AG04450 (cell line): ENCODE measurements around the gene ZNF638. TPM values are rescaled to one million over a fixed set of nuclear protein-coding genes. Genes with fewer than 3 reads are reported as not detected.

Source experiments
- CTCF ChIA-PET: fragments of 300-600, 350-600 bp; formaldehyde crosslinking; extraction: SDS; loops from one replicate; lab custom pipeline; 2022; ENCODE audit warnings: antibody characterized with exemption, inconsistent platforms; lab: Charles Lee
- POLR2A ChIA-PET: fragments of 350-600 bp; formaldehyde crosslinking; extraction: SDS; loops from one replicate; lab custom pipeline; 2021; ENCODE audit warnings: antibody characterized with exemption, inconsistent platforms; lab: Yijun Ruan, JAX
- DNase-seq: peaks from one replicate; pipeline ENCODE4 v3.0.0-alpha.2; 2011; ENCODE audit warnings: low read depth, low spot score
- H3K27ac ChIP-seq: one replicate; pipeline ENCODE4 v1.5.1; 2012; ENCODE audit warnings: low read depth, low read length, control low read depth
- H3K27me3 ChIP-seq: one replicate; pipeline ENCODE4 v1.6.0; 2012; ENCODE audit warnings: low read length; ENCODE audit not compliant: control insufficient read depth, insufficient read depth
- H3K4me3 ChIP-seq: 2 replicates; pipeline ENCODE4 v1.5.1; 2011; ENCODE audit warnings: mild to moderate bottlenecking, low read depth, low read length, control low read depth
- H3K9me3 ChIP-seq: 2 replicates; pipeline ENCODE4 v1.5.1; 2012; ENCODE audit warnings: low read length; ENCODE audit not compliant: control insufficient read depth, insufficient read depth
- polyA plus RNA-seq: library from polyadenylated mRNA; depleted of rRNA; stranded (reverse); fragments of >200 nt; gene quantifications from 2 replicates; pipeline ENCODE4 v1.2.3, GENCODE V29; 2011
- TF ChIP-seq, protein P1 (sequence below): IDR thresholded peaks from 2 replicates; pipeline ENCODE4 v1.5.1; 2011; ENCODE audit warnings: low read depth, low read length, control low read depth, inconsistent platforms

Gene ZNF638
- polyA plus RNA-seq, 1 experiment, result 105 TPM

DNA sequence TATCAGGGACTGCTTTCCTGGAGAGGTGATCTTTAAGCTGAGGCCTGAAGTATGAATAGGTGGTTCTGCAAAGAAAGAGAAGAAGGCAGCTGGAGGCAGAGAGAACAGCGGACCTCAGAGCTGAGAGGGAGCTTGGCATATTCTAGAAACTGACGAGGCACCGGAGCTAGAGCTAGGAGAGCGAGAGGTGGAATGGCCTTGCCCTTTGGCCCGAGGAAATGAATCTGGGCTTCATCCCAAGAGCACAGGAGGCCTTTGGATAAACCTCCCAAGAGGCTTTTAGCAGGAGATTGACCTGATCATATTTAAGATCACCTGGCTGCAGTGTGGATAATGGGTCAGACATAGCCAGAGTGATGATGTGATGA, 129.7 kb downstream of the ZNF638 start:
- TF ChIP-seq, protein P1, sequence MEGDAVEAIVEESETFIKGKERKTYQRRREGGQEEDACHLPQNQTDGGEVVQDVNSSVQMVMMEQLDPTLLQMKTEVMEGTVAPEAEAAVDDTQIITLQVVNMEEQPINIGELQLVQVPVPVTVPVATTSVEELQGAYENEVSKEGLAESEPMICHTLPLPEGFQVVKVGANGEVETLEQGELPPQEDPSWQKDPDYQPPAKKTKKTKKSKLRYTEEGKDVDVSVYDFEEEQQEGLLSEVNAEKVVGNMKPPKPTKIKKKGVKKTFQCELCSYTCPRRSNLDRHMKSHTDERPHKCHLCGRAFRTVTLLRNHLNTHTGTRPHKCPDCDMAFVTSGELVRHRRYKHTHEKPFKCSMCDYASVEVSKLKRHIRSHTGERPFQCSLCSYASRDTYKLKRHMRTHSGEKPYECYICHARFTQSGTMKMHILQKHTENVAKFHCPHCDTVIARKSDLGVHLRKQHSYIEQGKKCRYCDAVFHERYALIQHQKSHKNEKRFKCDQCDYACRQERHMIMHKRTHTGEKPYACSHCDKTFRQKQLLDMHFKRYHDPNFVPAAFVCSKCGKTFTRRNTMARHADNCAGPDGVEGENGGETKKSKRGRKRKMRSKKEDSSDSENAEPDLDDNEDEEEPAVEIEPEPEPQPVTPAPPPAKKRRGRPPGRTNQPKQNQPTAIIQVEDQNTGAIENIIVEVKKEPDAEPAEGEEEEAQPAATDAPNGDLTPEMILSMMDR, result no peak
- no peak overlapping the region for H3K4me3 ChIP-seq
- ChIA-PET POLR2A (interaction anchor here (0.6 to 1.1 kb wide), 2 partner anchors 19 to 186 kb away, joined by 3 to 4 read pairs; no protein-coding TSS in a partner anchor), CTCF (interaction anchor here (0.5 to 5.0 kb wide), 18 partner anchors 9 to 424 kb away, joined by 3 to 58 read pairs (median 5); partner anchors contain the start of genes DYSF and ZNF638)
- H3K9me3 ChIP-seq, result peaks cover 16% of the 10 kb centered on the region
- no peak overlapping the region for H3K27ac ChIP-seq
- peaks cover 39% of the 10 kb centered on the region for H3K27me3 ChIP-seq
- no peak for DNase-seq

GRCh38 chr2:71462056-71462605, 130.5 kb downstream of the ZNF638 start:
- POLR2A ChIA-PET, result no interaction called here
- CTCF ChIA-PET, result interaction anchor here (0.6 to 5.0 kb wide), 7 partner anchors 10 to 163 kb away, joined by 3 to 58 read pairs (median 5); partner anchors contain the start of genes DYSF and ZNF638
- TF ChIP-seq, protein P1, result no peak

DNA sequence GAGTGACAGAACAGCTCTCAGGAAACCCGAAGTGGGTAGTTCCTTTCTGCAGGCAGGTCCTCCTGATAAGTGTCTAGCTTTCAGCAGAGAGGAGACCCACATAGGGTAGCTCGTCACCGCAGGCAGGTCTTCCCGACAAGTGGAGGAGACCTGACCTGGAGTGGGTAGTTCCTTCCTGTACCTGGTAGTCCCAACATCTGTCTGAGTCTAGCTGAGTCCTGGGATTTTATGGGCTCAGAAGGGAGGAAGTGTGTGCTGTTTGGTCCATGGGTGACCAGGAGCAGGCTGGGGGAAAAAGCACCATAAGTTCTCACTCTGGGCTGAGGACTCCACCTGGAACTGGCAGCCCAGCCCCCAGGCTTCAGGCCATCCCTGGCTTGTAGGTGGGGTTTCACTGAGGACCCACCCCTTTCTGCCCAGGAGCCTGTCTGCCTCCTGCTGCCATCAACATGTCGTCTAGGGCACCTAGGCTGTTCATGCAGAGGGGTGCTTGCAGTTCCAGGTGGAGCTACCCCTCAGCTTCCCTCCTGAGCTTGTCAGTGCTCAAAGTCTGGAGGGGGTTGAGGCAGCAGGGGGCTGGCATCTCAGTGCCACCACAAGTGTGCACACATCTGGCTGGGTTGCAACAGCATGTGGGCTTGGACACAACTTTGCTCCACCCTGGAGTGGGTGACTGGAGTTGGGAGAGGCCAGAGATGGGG, 131.2 kb downstream of the ZNF638 start:
- ChIA-PET CTCF (interaction anchor here (1.0 to 5.0 kb wide), 3 partner anchors 35 to 131 kb away, joined by 3 to 58 read pairs (median 5); partner anchors contain the start of gene ZNF638), POLR2A (interaction anchor here (1.2 kb wide), 1 partner anchor 48 kb away, joined by 3 read pairs; no protein-coding TSS in a partner anchor)
- no peak for DNase-seq
- no peak overlapping the region for H3K4me3 ChIP-seq
- peaks cover 16% of the 10 kb centered on the region for H3K9me3 ChIP-seq
- TF ChIP-seq, protein P1, result no peak
- H3K27ac ChIP-seq, result no peak overlapping the region
- H3K27me3 ChIP-seq, result peaks cover 51% of the 10 kb centered on the region

More at GRCh38 chr2:71462056-71462605, 130.5 kb downstream of the ZNF638 start:
- Histone ChIP-seq H3K9me3 (peaks cover 16% of the 10 kb centered on the region), H3K27me3 (peaks cover 45% of the 10 kb centered on the region), H3K4me3 (no peak overlapping the region), H3K27ac (no peak overlapping the region)
- no peak for DNase-seq

DNA sequence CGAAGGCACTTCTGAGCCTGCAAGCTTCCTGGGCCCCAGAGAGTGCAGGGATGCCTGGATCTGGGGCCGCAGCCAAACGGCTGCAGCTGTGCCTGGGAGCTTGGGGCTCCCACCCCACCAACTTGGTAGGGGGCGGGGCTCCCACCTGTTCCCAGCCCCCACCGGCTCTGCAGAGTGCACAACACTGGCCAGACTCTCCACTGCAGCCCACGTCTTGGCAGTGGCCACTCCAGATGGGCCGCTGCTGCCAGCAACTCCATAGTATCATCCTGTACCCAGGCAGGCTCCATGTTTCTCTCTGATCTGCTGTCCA, 131.7 kb downstream of the ZNF638 start:
- DNase-seq, result no peak
- ChIA-PET CTCF (interaction anchor here (1.3 to 5.0 kb wide), 2 partner anchors 49 to 132 kb away, joined by 5 to 58 read pairs; partner anchors contain the start of gene ZNF638), POLR2A (interaction anchor here (1.2 kb wide), 1 partner anchor 47 kb away, joined by 3 read pairs; no protein-coding TSS in a partner anchor)
- Histone ChIP-seq H3K4me3 (no peak overlapping the region), H3K27ac (no peak overlapping the region), H3K27me3 (peaks cover 56% of the 10 kb centered on the region), H3K9me3 (peaks cover 16% of the 10 kb centered on the region)
- TF ChIP-seq, protein P1, result no peak

DNA sequence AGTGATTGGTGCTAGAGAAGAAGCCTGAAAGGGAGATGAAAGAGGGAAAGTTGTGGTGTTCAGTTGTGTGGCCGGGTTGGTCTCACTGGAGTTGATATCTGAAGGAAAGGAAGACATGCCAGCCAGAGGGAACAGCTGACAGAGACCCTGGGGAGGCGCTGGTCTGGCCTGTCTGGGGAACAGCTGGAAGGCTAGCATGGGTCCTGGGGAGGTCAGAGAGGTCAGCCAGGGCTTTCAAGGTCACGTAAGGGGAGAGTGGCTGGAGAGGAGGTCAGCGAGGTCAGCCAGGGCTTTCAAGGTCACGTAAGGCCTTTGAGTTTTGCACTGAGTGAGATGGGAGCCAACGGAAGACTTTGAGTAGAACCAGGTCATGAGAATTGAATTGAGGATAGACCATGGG, 132.8 kb downstream of the ZNF638 start:
- Histone ChIP-seq H3K4me3 (no peak overlapping the region), H3K27me3 (peaks cover 66% of the 10 kb centered on the region), H3K9me3 (peaks cover 16% of the 10 kb centered on the region), H3K27ac (no peak overlapping the region)
- TF ChIP-seq, protein P1, result no peak
- DNase-seq, result no peak
- CTCF ChIA-PET, result no interaction called here
- POLR2A ChIA-PET, result no interaction called here
